Neuronal stem cell (in vitro differentiated cells): ENCODE data around the gene B4GALNT3.
A peak's percentile ranks its signal among the peaks of the same experiment; 100 is the strongest.

Source experiments
- DNase-seq: peaks from one replicate; pipeline ENCODE4 v3.0.0-alpha.2; 2013; ENCODE audit warnings: low spot score
- H2AFZ ChIP-seq: one replicate; pipeline ENCODE4 v1.6.1; 2013; ENCODE audit warnings: mild to moderate bottlenecking, low read length, inconsistent platforms
- H2AK5ac ChIP-seq: 2 replicates; pipeline ENCODE4 v1.6.1; 2013; ENCODE audit warnings: low read depth, mild to moderate bottlenecking, inconsistent platforms, low read length, moderate library complexity, mixed read lengths
- H2BK120ac ChIP-seq: 2 replicates; pipeline ENCODE4 v1.6.1; 2013; ENCODE audit warnings: low read depth, mild to moderate bottlenecking, inconsistent platforms, low read length, moderate library complexity, mixed read lengths
- H2BK12ac ChIP-seq: one replicate; pipeline ENCODE4 v1.6.1; 2013; ENCODE audit warnings: low read length, inconsistent platforms
- H2BK15ac ChIP-seq: 2 replicates; pipeline ENCODE4 v1.6.1; 2013; ENCODE audit warnings: mild to moderate bottlenecking, low read length, inconsistent platforms, mixed read lengths
- H2BK5ac ChIP-seq: one replicate; pipeline ENCODE4 v1.6.1; 2013; ENCODE audit warnings: inconsistent platforms, mild to moderate bottlenecking, low read length, moderate library complexity
- H3K14ac ChIP-seq: one replicate; pipeline ENCODE4 v1.6.1; 2013; ENCODE audit warnings: low read length, inconsistent platforms
- H3K18ac ChIP-seq: 2 replicates; pipeline ENCODE4 v1.6.1; 2013; ENCODE audit warnings: low read length, inconsistent platforms
- H3K23ac ChIP-seq: 2 replicates; pipeline ENCODE4 v1.6.1; 2013; ENCODE audit warnings: low read depth, mild to moderate bottlenecking, mixed read lengths, low read length, inconsistent platforms; ENCODE audit not compliant: poor library complexity
- H3K27ac ChIP-seq: replicated peaks from 3 replicates; pipeline ENCODE4 v1.5.1; 2013; ENCODE audit warnings: low read length, inconsistent platforms
- H3K27me3 ChIP-seq, 3 experiments: 2 replicates each; pipeline ENCODE4 v1.6.1; 2013; ENCODE audit warnings: low read length in 3 of 3, mild to moderate bottlenecking in 2 of 3, inconsistent platforms in 1 of 3, low read depth in 1 of 3, mixed read lengths in 1 of 3, moderate library complexity in 1 of 3; ENCODE audit not compliant: control insufficient read depth in 3 of 3, insufficient read depth in 3 of 3
- H3K36me3 ChIP-seq, 2 donors: replicated peaks in 1 of 2; 2 replicates each; pipeline ENCODE4 v1.6.1; 2013; ENCODE audit warnings: low read length in 2 of 2; ENCODE audit not compliant: control insufficient read depth in 2 of 2, insufficient read depth in 2 of 2
- H3K4ac ChIP-seq: 2 replicates; pipeline ENCODE4 v1.6.1; 2013; ENCODE audit warnings: inconsistent platforms, mild to moderate bottlenecking, low read length, moderate library complexity
- H3K4me1 ChIP-seq, 2 donors: 1 replicate in 1 of 2; 2 replicates in 1 of 2; pipeline ENCODE4 v1.6.1; 2013; ENCODE audit warnings: low read length in 2 of 2, low read depth in 1 of 2; ENCODE audit not compliant: control insufficient read depth in 2 of 2, insufficient read depth in 1 of 2
- H3K4me2 ChIP-seq: one replicate; pipeline ENCODE4 v1.6.1; 2013; ENCODE audit warnings: mild to moderate bottlenecking, low read length, inconsistent platforms; ENCODE audit not compliant: insufficient read depth, poor library complexity, severe bottlenecking
- H3K4me3 ChIP-seq, 2 donors: 2 replicates each; pipeline ENCODE4 v1.5.1; 2013; ENCODE audit warnings: low read length in 2 of 2, mild to moderate bottlenecking in 2 of 2, inconsistent platforms in 1 of 2, moderate library complexity in 1 of 2
- H3K79me1 ChIP-seq: one replicate; pipeline ENCODE4 v1.6.1; 2013; ENCODE audit warnings: low read depth, mild to moderate bottlenecking, inconsistent platforms, low read length, moderate library complexity
- H3K9ac ChIP-seq: one replicate; pipeline ENCODE4 v1.6.1; 2013; ENCODE audit warnings: mild to moderate bottlenecking, low read depth, low read length, inconsistent platforms; ENCODE audit not compliant: poor library complexity
- H3K9me3 ChIP-seq, 2 donors: replicated peaks in 1 of 2; 2 replicates each; pipeline versions ENCODE3 to v1.6.1; 2013; ENCODE audit warnings: low read length in 2 of 2, mild to moderate bottlenecking in 2 of 2, inconsistent platforms in 1 of 2, low read depth in 1 of 2, mixed read lengths in 1 of 2, moderate library complexity in 1 of 2; ENCODE audit not compliant: control insufficient read depth in 2 of 2, insufficient read depth in 1 of 2
- H4K8ac ChIP-seq: one replicate; pipeline ENCODE4 v1.6.1; 2013; ENCODE audit warnings: low read depth, mild to moderate bottlenecking, inconsistent platforms, low read length, moderate library complexity
- H4K91ac ChIP-seq: one replicate; pipeline ENCODE4 v1.6.1; 2013; ENCODE audit warnings: low read length, low read depth, mild to moderate bottlenecking, inconsistent platforms; ENCODE audit not compliant: poor library complexity
- WGBS, 2 donors: extraction: QIAGEN DNeasy Blood & Tissue Kit; methylation state at CpG; one replicate each; pipeline ENCODE4 v1.1.7; 2013; ENCODE audit warnings: missing lambda C conversion rate in 2 of 2, mixed read lengths in 1 of 2; ENCODE audit not compliant: insufficient read length in 2 of 2, insufficient replicate concordance in 1 of 2; ENCODE audit errors: extremely low coverage in 2 of 2; 5-methylcytosine and 5-hydroxymethylcytosine counted together

Gene B4GALNT3

DNA sequence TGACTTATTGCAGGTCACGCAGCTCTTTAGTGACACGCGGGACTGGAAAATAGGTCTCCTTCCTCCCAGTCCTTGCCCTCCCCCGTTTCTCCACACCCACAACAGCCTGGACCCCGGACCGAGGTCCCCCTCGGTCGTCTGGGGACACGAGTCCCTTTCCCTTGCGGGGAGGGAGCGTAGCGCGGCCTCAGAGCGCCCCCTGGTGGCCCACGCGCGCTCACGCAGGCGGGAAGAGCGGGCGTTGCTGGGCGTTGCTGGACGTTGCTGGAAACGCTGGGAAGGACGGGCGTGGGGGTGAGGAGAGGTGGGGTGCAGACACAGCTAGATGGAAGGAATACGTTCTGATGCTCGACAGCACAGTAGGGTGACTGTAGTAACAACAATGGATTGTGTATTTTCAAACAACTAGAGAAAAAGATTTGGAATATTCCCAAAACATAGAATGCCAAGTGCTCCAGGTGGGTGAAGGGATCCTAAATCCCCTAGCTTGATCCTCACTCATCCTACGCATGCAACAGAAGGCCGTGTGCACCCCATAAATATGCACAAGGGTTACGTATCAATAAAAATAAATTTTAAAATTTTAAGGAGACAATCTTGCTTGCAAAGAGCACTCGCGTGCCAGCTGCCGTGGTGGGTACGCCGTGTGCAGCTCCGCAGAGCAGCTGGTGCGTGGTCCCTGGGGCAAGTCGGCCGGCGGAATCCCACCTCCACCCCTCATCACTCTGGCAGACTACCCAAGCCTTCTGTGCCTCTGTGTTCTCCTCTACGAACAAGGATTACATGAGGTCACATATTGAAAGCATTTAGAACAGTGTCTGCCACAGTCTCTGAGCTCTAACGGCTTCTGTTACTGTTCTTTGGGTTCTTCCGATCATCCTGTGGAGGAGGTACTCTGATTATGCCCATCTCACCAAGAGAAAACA, 87.4 kb downstream of the B4GALNT3 start:
- H2BK12ac ChIP-seq: no peak overlapping the region
- no peak overlapping the region for H3K4me3 ChIP-seq
- peaks cover 0 to 21% of the 10 kb centered on the region in 2 donors for H3K36me3 ChIP-seq
- H3K14ac ChIP-seq: no peak overlapping the region
- peak overlapping the region; percentile 94 for H2AK5ac ChIP-seq
- peak overlapping the region; percentile 55 for H2BK5ac ChIP-seq
- H3K9ac ChIP-seq: no peak overlapping the region
- peak; percentile 66 for DNase-seq
- H3K9me3 ChIP-seq: no peaks in the 10 kb centered on the region
- peaks cover 2% of the 10 kb centered on the region for H3K79me1 ChIP-seq
- H4K91ac ChIP-seq: no peak overlapping the region
- no peak overlapping the region for H3K4ac ChIP-seq
- peak overlapping the region; percentile 92 for H3K23ac ChIP-seq
- peak overlapping the region; percentile 75 for H3K18ac ChIP-seq
- WGBS, 2 donors: no CpG with 5 or more reads among the region's 44 CpGs
- H2BK120ac ChIP-seq: peak overlapping the region; percentile 2
- H3K4me2 ChIP-seq: no peak overlapping the region
- H3K4me1 ChIP-seq: peaks cover 10% of the 10 kb centered on the region in 2 donors
- no peak overlapping the region for H2BK15ac ChIP-seq
- H2AFZ ChIP-seq: peak overlapping the region; percentile 6
- H4K8ac ChIP-seq: no peak overlapping the region
- no peak overlapping the region for H3K27ac ChIP-seq
- peaks cover 0 to 3% (median 0%) of the 10 kb centered on the region in 3 experiments for H3K27me3 ChIP-seq

DNA sequence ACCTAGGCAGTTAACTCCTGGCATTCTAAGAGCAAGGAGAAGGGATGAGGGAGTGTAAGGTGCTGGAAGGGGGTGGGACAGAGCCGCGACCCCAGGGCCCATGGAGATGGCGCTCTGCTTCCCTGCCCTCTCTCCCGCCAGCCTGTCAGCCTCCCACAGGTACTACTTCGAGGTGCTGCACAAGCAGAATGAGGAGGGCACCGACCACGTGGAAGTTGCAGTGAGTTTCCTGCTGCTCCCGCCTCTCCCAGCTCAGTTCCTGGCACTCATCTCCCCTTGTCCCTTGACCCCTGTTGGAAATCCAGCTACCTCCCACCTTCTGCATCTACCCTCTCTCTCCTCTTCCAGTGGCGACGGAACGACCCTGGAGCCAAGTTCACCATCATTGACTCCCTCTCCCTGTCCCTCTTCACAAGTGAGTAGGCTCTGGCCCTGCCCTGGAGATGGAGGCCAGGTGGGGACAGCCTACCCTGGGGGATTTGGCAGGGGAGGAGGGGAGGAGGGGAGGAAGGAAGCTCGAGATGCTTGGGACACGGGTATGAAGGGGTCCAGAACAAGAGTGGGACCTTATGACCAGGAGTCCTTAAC, 88.2 kb downstream of the B4GALNT3 start:
- DNase-seq: no peak
- no peak overlapping the region for H3K9ac ChIP-seq
- no peak overlapping the region for H3K4me2 ChIP-seq
- no peak overlapping the region for H4K91ac ChIP-seq
- H3K4me1 ChIP-seq: peaks cover 2 to 3% of the 10 kb centered on the region in 2 donors
- no peak overlapping the region for H2AFZ ChIP-seq
- peaks cover 0 to 3% (median 0%) of the 10 kb centered on the region in 3 experiments for H3K27me3 ChIP-seq
- H2BK12ac ChIP-seq: no peak overlapping the region
- no peak overlapping the region for H3K18ac ChIP-seq
- peaks cover 2% of the 10 kb centered on the region for H3K79me1 ChIP-seq
- no peak overlapping the region for H2AK5ac ChIP-seq
- no peak overlapping the region for H2BK120ac ChIP-seq
- no peak overlapping the region for H2BK15ac ChIP-seq
- H3K9me3 ChIP-seq: no peaks in the 10 kb centered on the region
- no peak overlapping the region for H3K4ac ChIP-seq
- H3K14ac ChIP-seq: no peak overlapping the region
- no CpG with 5 or more reads among the region's 13 CpGs for WGBS, 2 donors
- peak overlapping the region; percentile 55 for H2BK5ac ChIP-seq
- no peak overlapping the region for H4K8ac ChIP-seq
- peak overlapping the region; percentile 70 for H3K23ac ChIP-seq
- no peak overlapping the region for H3K27ac ChIP-seq
- no peak overlapping the region for H3K4me3 ChIP-seq
- H3K36me3 ChIP-seq: peaks cover 0 to 24% of the 10 kb centered on the region in 2 donors

DNA sequence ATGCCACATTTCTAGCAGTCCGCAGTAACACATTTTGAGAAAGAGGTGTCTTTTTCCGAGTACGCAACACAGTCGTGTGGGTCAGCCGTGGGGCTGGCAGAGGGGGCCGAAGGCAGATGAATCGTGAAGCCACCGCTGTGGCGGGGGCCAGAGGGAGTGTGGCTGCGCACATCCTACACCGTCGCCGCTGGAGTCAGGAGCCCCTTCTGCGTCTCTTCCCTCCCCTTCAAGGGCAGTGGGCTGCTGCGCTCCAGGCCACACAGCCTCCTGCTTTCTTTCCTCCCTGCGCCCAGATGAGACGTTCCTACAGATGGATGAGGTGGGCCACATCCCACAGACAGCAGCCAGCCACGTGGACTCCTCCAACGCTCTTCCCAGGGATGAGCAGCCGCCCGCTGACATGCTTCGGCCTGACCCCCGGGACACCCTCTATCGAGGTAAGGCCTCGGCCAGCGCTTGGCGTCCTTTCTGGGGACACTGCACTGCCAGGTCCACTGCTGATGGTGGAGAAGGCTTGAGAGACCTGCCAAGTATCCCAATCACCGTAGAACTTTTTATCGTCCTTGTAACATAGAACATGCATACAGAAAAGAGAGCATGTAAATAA, 89.8 kb downstream of the B4GALNT3 start:
- Histone ChIP-seq H3K36me3 (peaks cover 0 to 28% of the 10 kb centered on the region in 2 donors), H3K4me3 (no peak overlapping the region), H3K27ac (no peak overlapping the region), H3K4ac (no peak overlapping the region), H4K8ac (no peak overlapping the region), H4K91ac (no peak overlapping the region), H2AFZ (no peak overlapping the region), H3K9me3 (no peaks in the 10 kb centered on the region), H3K27me3 (peaks cover 0 to 3% (median 0%) of the 10 kb centered on the region in 3 experiments), H2BK120ac (no peak overlapping the region), H3K18ac (peak overlapping the region; percentile 33), H3K14ac (no peak overlapping the region), H3K4me1 (peaks cover 0 to 1% of the 10 kb centered on the region in 2 donors), H3K23ac (no peak overlapping the region), H2BK15ac (no peak overlapping the region), H3K4me2 (no peak overlapping the region), H2BK5ac (no peak overlapping the region), H2BK12ac (no peak overlapping the region), H3K79me1 (peaks cover 2% of the 10 kb centered on the region), H2AK5ac (no peak overlapping the region), H3K9ac (no peak overlapping the region)
- DNase-seq: no peak
- no CpG with 5 or more reads among the region's 29 CpGs for WGBS, 2 donors
